ENCODE measurements around the gene HAUS8. TPM values are rescaled to one million over a fixed set of nuclear protein-coding genes. Genes with fewer than 3 reads are reported as not detected.

The HAUS8 gene
- total and polyA plus RNA-seq, 2 of the 8 experiments (the other 6 are each of a cell fraction or from before 2014, with no cell fraction given): 18.4 to 23.2 TPM

GRCh38 chr19:17054746-17055145, 20.5 kb downstream of the HAUS8 start:
- POLR2A ChIA-PET (ENCODE audit: partially characterized antibody): no interaction called here
- Histone ChIP-seq H3K9me3 (ENCODE audit: insufficient read depth in 2 of 2, low read depth in 1 of 2, low read length in 1 of 2) (peaks cover 17 to 19% of the 10 kb centered on the region in 2 experiments), H3K4ac (replicated peaks; ENCODE audit: insufficient read length, low read depth, low read length) (no peak overlapping the region)

More at GRCh38 chr19:17054746-17055145, 20.5 kb downstream of the HAUS8 start:
- Histone ChIP-seq H2BK5ac (ENCODE audit: low read depth, low read length) (no peak overlapping the region), H3K23me2 (ENCODE audit: low read depth, low read length) (no peaks in the 10 kb centered on the region), H2AK5ac (ENCODE audit: low read depth, low read length) (no peak overlapping the region), H3K79me1 (ENCODE audit: low read depth, low read length) (peaks cover 3% of the 10 kb centered on the region; the same call in 1 of the 2 replicates), H3K56ac (replicated peaks; ENCODE audit: insufficient read length, low read depth, low read length) (no peak overlapping the region), H3K4me1 (replicated peaks in 1 of 4; ENCODE audit: control insufficient read depth in 3 of 4, insufficient read depth in 4 of 4, low read length in 3 of 4) (no peaks in the 10 kb centered on the region), H3K4me2 (ENCODE audit: insufficient read depth in 1 of 2, low read depth in 2 of 2, low read length in 2 of 2) (no peak overlapping the region), H3K27ac (ENCODE audit: low read depth, low read length) (no peak overlapping the region), H3K18ac (ENCODE audit: extremely low read depth, low read length) (no peak overlapping the region), H4K91ac (replicated peaks; ENCODE audit: insufficient read length, low read length) (no peak overlapping the region), H2BK15ac (ENCODE audit: low read length) (no peak overlapping the region), H3K27me3 (replicated peaks in 1 of 4; ENCODE audit: control insufficient read depth in 3 of 4, extremely low read depth in 1 of 4, insufficient read depth in 3 of 4, low read length in 3 of 4) (no peaks in the 10 kb centered on the region), H4K8ac (ENCODE audit: extremely low read depth, insufficient read depth, low read length) (no peak overlapping the region), H2BK20ac (ENCODE audit: low read length) (no peak overlapping the region), H2AFZ (ENCODE audit: low read length) (no peak overlapping the region), H4K5ac (ENCODE audit: insufficient read length, low read depth, low read length) (no peak overlapping the region), H3K14ac (ENCODE audit: insufficient read length) (no peak overlapping the region), H2BK120ac (replicated peaks; ENCODE audit: low read depth, low read length) (no peak overlapping the region), H3K9ac (replicated peaks in 1 of 4; ENCODE audit: extremely low read depth in 1 of 4, low read depth in 3 of 4, low read length in 3 of 4) (no peak overlapping the region), H3K36me3 (ENCODE audit: control insufficient read depth in 2 of 4, insufficient read depth in 4 of 4, low read length in 3 of 4) (peaks cover 23 to 58% (median 43%) of the 10 kb centered on the region in 4 experiments), H3K79me2 (ENCODE audit: control insufficient read depth in 1 of 2, insufficient read depth in 2 of 2, low read length in 2 of 2) (no peaks in the 10 kb centered on the region), H3K4me3 (ENCODE audit: extremely low read depth in 1 of 4, insufficient read depth in 2 of 4, low read depth in 3 of 4, low read length in 4 of 4) (no peak overlapping the region), H3K23ac (ENCODE audit: insufficient read length) (no peak overlapping the region), H2BK12ac (ENCODE audit: low read depth, low read length) (no peak overlapping the region), H4K20me1 (replicated peaks in 1 of 2; ENCODE audit: control insufficient read depth in 1 of 2, insufficient read depth in 2 of 2, low read length in 2 of 2) (peaks cover 0 to 8% of the 10 kb centered on the region in 2 experiments)
- no peak for TF ChIP-seq CHD1 (IDR thresholded peaks at IDR 0.05; ENCODE audit: low read depth, low read length)
- no peak for TF ChIP-seq SP1 (IDR thresholded peaks at IDR 0.05; ENCODE audit: low read depth, low read length)
- no peak for TF ChIP-seq MAFK (IDR thresholded peaks at IDR 0.05; ENCODE audit: low read depth, low read length)
- no peak for TF ChIP-seq SP2 (IDR thresholded peaks at IDR 0.05; ENCODE audit: low read length)
- no peak for TF ChIP-seq RBBP5 (IDR thresholded peaks at IDR 0.05; ENCODE audit: borderline replicate concordance, low read depth, low read length)
- no peak for TF ChIP-seq KDM1A (IDR thresholded peaks at IDR 0.05; ENCODE audit: borderline replicate concordance, low read length)
- no peak for TF ChIP-seq SRF (IDR thresholded peaks at IDR 0.05; ENCODE audit: low read depth, low read length)
- no peak for TF ChIP-seq HDAC2 (IDR thresholded peaks at IDR 0.05; ENCODE audit: borderline replicate concordance in 1 of 2, low read depth in 2 of 2, low read length in 2 of 2)
- DNase-seq (ENCODE audit: low read depth in 1 of 2, low spot score in 2 of 2) (no peak), FAIRE-seq (no peak)
- 81% methylated on average over 5 of the region's 5 CpGs; no CpG with 5 or more reads in 1 of the 2 experiments for WGBS, 2 experiments (ENCODE audit: extremely low coverage in 1 of 2, insufficient coverage in 1 of 2, insufficient read length in 1 of 2, insufficient replicate concordance in 2 of 2, low coverage in 1 of 2, low lambda C conversion rate in 2 of 2, missing lambda C conversion rate in 1 of 2)
- CTCF ChIA-PET (ENCODE audit: partially characterized antibody): interaction anchor here (0.6 kb wide), 1 partner anchor 610 kb away, joined by 3 read pairs; no protein-coding TSS in a partner anchor

All from H1 (cell line).